ENCODE results near the gene MORN1. TPM values are rescaled to one million over a fixed set of nuclear protein-coding genes. Genes with fewer than 3 reads are reported as not detected.

MORN1 gene
- total RNA-seq, 1 donor from 2014 or later = 4.5 TPM

GRCh38 chr1:2314273-2314802 is 77.0 kb downstream of the MORN1 start:
- H3K27ac ChIP-seq (replicated peaks) = peak overlapping the region; percentile 92
- no peaks in the 10 kb centered on the region for H3K36me3 ChIP-seq
- intact Hi-C loops (cut with micrococcal nuclease) = no loop called here
- no peaks in the 10 kb centered on the region for H3K27me3 ChIP-seq (ENCODE audit: low read depth)
- peaks cover 83% of the 10 kb centered on the region for H3K4me1 ChIP-seq
- H3K9me3 ChIP-seq (replicated peaks) = no peaks in the 10 kb centered on the region
- no peak for TF ChIP-seq CTCF (IDR thresholded peaks at IDR 0.05; ENCODE audit: borderline replicate concordance)
- H3K4me3 ChIP-seq = peak overlapping the region; percentile 84
- peak; percentile 72 for DNase-seq

- DNase-seq = no peak
- Histone ChIP-seq H3K27me3 (ENCODE audit: low read depth) (no peaks in the 10 kb centered on the region), H3K27ac (replicated peaks) (peak overlapping the region; percentile 92), H3K4me1 (peaks cover 79% of the 10 kb centered on the region), H3K36me3 (peaks cover 3% of the 10 kb centered on the region), H3K4me3 (peak overlapping the region; percentile 84), H3K9me3 (replicated peaks) (no peaks in the 10 kb centered on the region)
- intact Hi-C loops (cut with micrococcal nuclease) = no loop called here
- no peak for TF ChIP-seq CTCF (IDR thresholded peaks at IDR 0.05; ENCODE audit: borderline replicate concordance)
These were observed 77.6 kb downstream of the MORN1 start for GRCh38 chr1:2313651-2314261.

- H3K9me3 ChIP-seq (replicated peaks) = no peaks in the 10 kb centered on the region
- TF ChIP-seq CTCF (IDR thresholded peaks at IDR 0.05; ENCODE audit: borderline replicate concordance) = no peak
- intact Hi-C loops (cut with micrococcal nuclease) = no loop called here
- no peaks in the 10 kb centered on the region for H3K27me3 ChIP-seq (ENCODE audit: low read depth)
- H3K4me1 ChIP-seq = peaks cover 70% of the 10 kb centered on the region
- no peak for DNase-seq
- no peak overlapping the region for H3K4me3 ChIP-seq
- peaks cover 14% of the 10 kb centered on the region for H3K36me3 ChIP-seq
- peak overlapping the region; percentile 92 for H3K27ac ChIP-seq (replicated peaks)
These were observed 78.6 kb downstream of the MORN1 start for GRCh38 chr1:2312515-2313301.

GRCh38 chr1:2312160-2312514 is 79.2 kb downstream of the MORN1 start:
- Histone ChIP-seq H3K4me3 (no peak overlapping the region), H3K9me3 (replicated peaks) (no peaks in the 10 kb centered on the region), H3K4me1 (peaks cover 65% of the 10 kb centered on the region), H3K27me3 (ENCODE audit: low read depth) (no peaks in the 10 kb centered on the region), H3K27ac (replicated peaks) (peak overlapping the region; percentile 92), H3K36me3 (peaks cover 20% of the 10 kb centered on the region)
- intact Hi-C loops (cut with micrococcal nuclease) = no loop called here
- no peak for DNase-seq
- TF ChIP-seq CTCF (IDR thresholded peaks at IDR 0.05; ENCODE audit: borderline replicate concordance) = no peak

- H3K4me1 ChIP-seq = peaks cover 60% of the 10 kb centered on the region
- H3K4me3 ChIP-seq = no peak overlapping the region
- intact Hi-C loops (cut with micrococcal nuclease) = no loop called here
- H3K9me3 ChIP-seq (replicated peaks) = no peaks in the 10 kb centered on the region
- peak; percentile 52 for TF ChIP-seq CTCF (IDR thresholded peaks at IDR 0.05; ENCODE audit: borderline replicate concordance)
- peaks cover 27% of the 10 kb centered on the region for H3K36me3 ChIP-seq
- no peaks in the 10 kb centered on the region for H3K27me3 ChIP-seq (ENCODE audit: low read depth)
- peak overlapping the region; percentile 92 for H3K27ac ChIP-seq (replicated peaks)
- peak; percentile 55 for DNase-seq
These were observed 79.9 kb downstream of the MORN1 start for GRCh38 chr1:2311184-2312032.

Measured in left ventricle myocardium inferior (tissue), 1 donor.